ENCODE measurements around the gene PLXND1. TPM values are rescaled to one million over a fixed set of nuclear protein-coding genes. Genes with fewer than 3 reads are reported as not detected.

The PLXND1 gene
- total RNA-seq, 2 experiments from 2014 or later = 4.7 to 6.0 TPM

DNA sequence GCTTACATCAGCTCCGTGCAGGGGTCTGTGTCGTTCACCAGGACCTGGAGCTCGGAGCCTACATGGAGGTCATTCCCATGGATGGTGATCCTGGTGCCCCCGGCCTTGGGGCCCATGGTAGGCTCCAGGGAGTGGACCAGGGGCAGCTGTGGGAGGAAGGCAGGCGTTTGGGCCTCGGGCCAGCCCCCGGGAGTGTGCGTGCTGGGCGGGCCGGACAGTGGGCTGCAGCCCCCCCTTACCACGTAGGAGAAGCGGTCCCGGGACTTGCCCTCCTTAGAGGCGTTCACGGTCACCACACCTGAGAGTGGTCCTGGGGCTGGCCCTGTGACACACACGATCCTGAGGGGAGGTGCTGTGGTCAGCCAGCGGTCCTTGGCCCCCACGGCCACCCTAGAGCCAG is 33.9 kb downstream of the PLXND1 start:
- no TSS peak for BruUV-seq (replicated peaks)

DNA sequence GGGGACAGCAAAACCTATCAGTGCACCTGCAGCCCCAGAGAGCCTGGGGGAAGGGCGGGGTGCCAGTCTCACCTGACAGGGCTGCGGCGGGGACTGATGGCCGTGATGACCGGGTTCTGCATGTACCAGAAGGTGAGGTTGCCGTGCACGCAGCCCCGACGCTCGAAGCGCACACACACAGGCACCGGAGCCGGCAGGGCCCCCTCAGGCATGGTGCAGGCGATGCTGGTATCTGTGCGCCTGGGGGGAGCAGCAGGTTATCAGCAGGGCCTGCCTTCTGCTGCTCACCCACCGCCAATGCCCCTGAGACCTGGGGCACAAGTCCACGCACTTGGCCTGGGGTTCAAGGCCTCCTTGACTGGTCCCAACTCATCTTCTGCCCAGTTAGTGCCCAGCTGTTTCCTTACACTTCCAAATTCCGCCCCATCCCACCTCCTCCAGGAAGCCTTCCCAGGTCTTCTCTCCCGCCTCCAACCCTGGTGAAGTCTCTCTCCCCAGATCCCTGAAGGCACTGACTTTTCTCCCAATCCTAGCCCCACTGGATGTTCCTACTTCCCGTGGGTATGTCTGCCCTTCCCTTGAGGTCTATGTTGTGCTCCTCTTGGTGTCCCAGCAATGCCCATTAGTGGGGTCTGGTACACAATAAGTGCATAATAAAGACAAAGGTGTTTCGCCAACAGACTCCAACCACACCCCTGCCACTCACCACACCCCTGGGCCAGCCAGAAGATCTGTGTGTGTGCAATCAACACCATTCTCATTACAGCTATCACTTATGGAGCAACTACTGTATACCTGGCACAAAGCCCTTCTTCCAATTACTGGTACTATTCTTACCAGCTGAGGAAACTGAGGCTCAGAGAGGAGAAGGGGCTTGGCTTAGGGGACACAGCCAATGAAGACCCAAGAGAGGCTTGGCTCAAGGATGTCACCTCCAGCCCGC is 34.6 kb downstream of the PLXND1 start:
- intact Hi-C loops (cut with micrococcal nuclease; ENCODE audit: unreplicated experiment) = no loop called here
- H3K9me2 ChIP-seq (ENCODE audit: insufficient read depth, low read length) = no peaks in the 10 kb centered on the region
- no peak overlapping the region for H2AFZ ChIP-seq (ENCODE audit: low read length)
- H3K4me3 ChIP-seq (ENCODE audit: low read depth, low read length, poor library complexity, severe bottlenecking) = no peak overlapping the region
- no peaks in the 10 kb centered on the region for H3K79me2 ChIP-seq (ENCODE audit: insufficient read depth, low read depth, low read length)
- no peak overlapping the region for H3K27ac ChIP-seq (ENCODE audit: low read depth, low read length, poor library complexity, severe bottlenecking)
- H3K4me2 ChIP-seq (ENCODE audit: low read length) = no peak overlapping the region
- no peaks in the 10 kb centered on the region for H3K36me3 ChIP-seq (ENCODE audit: insufficient read depth, low read length)
- H3K4me1 ChIP-seq (ENCODE audit: insufficient read depth, low read length, poor library complexity, severe bottlenecking) = peaks cover 32% of the 10 kb centered on the region
- no peaks in the 10 kb centered on the region for H3K9me3 ChIP-seq (ENCODE audit: low read length)
- ChIA-PET CTCF (ENCODE audit: unreplicated experiment) (no interaction called here), POLR2A (no interaction called here)
- TF ChIP-seq, protein P1, sequence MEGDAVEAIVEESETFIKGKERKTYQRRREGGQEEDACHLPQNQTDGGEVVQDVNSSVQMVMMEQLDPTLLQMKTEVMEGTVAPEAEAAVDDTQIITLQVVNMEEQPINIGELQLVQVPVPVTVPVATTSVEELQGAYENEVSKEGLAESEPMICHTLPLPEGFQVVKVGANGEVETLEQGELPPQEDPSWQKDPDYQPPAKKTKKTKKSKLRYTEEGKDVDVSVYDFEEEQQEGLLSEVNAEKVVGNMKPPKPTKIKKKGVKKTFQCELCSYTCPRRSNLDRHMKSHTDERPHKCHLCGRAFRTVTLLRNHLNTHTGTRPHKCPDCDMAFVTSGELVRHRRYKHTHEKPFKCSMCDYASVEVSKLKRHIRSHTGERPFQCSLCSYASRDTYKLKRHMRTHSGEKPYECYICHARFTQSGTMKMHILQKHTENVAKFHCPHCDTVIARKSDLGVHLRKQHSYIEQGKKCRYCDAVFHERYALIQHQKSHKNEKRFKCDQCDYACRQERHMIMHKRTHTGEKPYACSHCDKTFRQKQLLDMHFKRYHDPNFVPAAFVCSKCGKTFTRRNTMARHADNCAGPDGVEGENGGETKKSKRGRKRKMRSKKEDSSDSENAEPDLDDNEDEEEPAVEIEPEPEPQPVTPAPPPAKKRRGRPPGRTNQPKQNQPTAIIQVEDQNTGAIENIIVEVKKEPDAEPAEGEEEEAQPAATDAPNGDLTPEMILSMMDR (conservative IDR thresholded peaks at IDR 0.05; ENCODE audit: low read length) = no peak
- TF ChIP-seq EZH2phosphoT487 (IDR thresholded peaks at IDR 0.05; ENCODE audit: borderline replicate concordance, low read depth, low read length) = no peak
- H4K20me1 ChIP-seq (ENCODE audit: insufficient read depth, low read length) = no peaks in the 10 kb centered on the region
- BruUV-seq (replicated peaks) = no TSS peak
- DNase-seq (ENCODE audit: low spot score) = no peak

More for the DNA sequence above, 33.9 kb downstream of the PLXND1 start:
- ChIA-PET CTCF (ENCODE audit: unreplicated experiment) (no interaction called here), POLR2A (no interaction called here)
- Histone ChIP-seq H3K9me2 (ENCODE audit: insufficient read depth, low read length) (no peaks in the 10 kb centered on the region), H3K4me3 (ENCODE audit: low read depth, low read length, poor library complexity, severe bottlenecking) (no peak overlapping the region), H3K4me1 (ENCODE audit: insufficient read depth, low read length, poor library complexity, severe bottlenecking) (peaks cover 39% of the 10 kb centered on the region), H3K9me3 (ENCODE audit: low read length) (no peaks in the 10 kb centered on the region), H3K27ac (ENCODE audit: low read depth, low read length, poor library complexity, severe bottlenecking) (no peak overlapping the region), H3K36me3 (ENCODE audit: insufficient read depth, low read length) (no peaks in the 10 kb centered on the region), H4K20me1 (ENCODE audit: insufficient read depth, low read length) (no peaks in the 10 kb centered on the region), H3K4me2 (ENCODE audit: low read length) (no peak overlapping the region), H3K79me2 (ENCODE audit: insufficient read depth, low read depth, low read length) (no peaks in the 10 kb centered on the region), H2AFZ (ENCODE audit: low read length) (no peak overlapping the region)
- intact Hi-C loops (cut with micrococcal nuclease; ENCODE audit: unreplicated experiment) = no loop called here
- no peak for DNase-seq (ENCODE audit: low spot score)
- TF ChIP-seq, protein P1 (conservative IDR thresholded peaks at IDR 0.05; ENCODE audit: low read length) = no peak
- TF ChIP-seq EZH2phosphoT487 (IDR thresholded peaks at IDR 0.05; ENCODE audit: borderline replicate concordance, low read depth, low read length) = no peak

DNA sequence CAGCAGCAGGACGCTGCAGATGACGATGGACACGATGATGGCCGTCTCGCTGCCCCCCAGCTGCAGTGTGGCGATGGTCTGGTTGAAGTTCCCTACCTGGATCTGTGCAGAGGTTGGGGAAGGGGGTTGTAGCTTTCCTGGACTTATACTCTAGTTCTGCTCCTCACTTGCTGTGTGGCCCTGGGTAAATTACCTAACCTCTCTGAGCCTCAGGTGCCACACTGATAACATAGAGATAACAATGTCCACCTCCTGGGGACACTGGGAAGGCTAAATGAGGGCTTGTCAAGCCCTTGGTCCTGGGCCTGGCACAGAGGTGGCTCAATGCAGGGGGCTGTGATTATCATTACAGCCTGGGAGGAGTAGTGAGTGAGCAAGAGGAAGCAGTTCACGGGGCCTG is 36.6 kb downstream of the PLXND1 start:
- H2AFZ ChIP-seq (ENCODE audit: low read length) = no peak overlapping the region
- no peaks in the 10 kb centered on the region for H3K79me2 ChIP-seq (ENCODE audit: insufficient read depth, low read depth, low read length)
- TF ChIP-seq EZH2phosphoT487 (IDR thresholded peaks at IDR 0.05; ENCODE audit: borderline replicate concordance, low read depth, low read length) = no peak
- TF ChIP-seq, protein P1 (conservative IDR thresholded peaks at IDR 0.05; ENCODE audit: low read length) = no peak
- no peaks in the 10 kb centered on the region for H3K36me3 ChIP-seq (ENCODE audit: insufficient read depth, low read length)
- H3K4me3 ChIP-seq (ENCODE audit: low read depth, low read length, poor library complexity, severe bottlenecking) = no peak overlapping the region
- no TSS peak for BruUV-seq (replicated peaks)
- no peak for DNase-seq (ENCODE audit: low spot score)
- intact Hi-C loops (cut with micrococcal nuclease; ENCODE audit: unreplicated experiment) = no loop called here
- H3K9me3 ChIP-seq (ENCODE audit: low read length) = no peaks in the 10 kb centered on the region
- no peaks in the 10 kb centered on the region for H4K20me1 ChIP-seq (ENCODE audit: insufficient read depth, low read length)
- no peak overlapping the region for H3K4me2 ChIP-seq (ENCODE audit: low read length)
- POLR2A ChIA-PET = no interaction called here
- no peak overlapping the region for H3K27ac ChIP-seq (ENCODE audit: low read depth, low read length, poor library complexity, severe bottlenecking)
- no peaks in the 10 kb centered on the region for H3K9me2 ChIP-seq (ENCODE audit: insufficient read depth, low read length)
- peaks cover 12% of the 10 kb centered on the region for H3K4me1 ChIP-seq (ENCODE audit: insufficient read depth, low read length, poor library complexity, severe bottlenecking)
- CTCF ChIA-PET (ENCODE audit: unreplicated experiment) = no interaction called here
